Neural cell (in vitro differentiated cells): ENCODE results near the gene LMAN2. TPM values are rescaled to one million over a fixed set of nuclear protein-coding genes. Genes with fewer than 3 reads are reported as not detected.

Source experiments
- H2AFZ ChIP-seq: fragments of 200-600, 300-800 bp; sonication (generic), shearing (Covaris generic); 2 replicates; pipeline ENCODE4 v1.6.0; 2014; ENCODE audit warnings: low read depth, mild to moderate bottlenecking, antibody characterized with exemption, low read length, moderate library complexity
- H3F3A ChIP-seq: fragments of 200-600 bp; shearing (Covaris generic); 2 replicates; pipeline ENCODE4 v1.6.1; 2016; ENCODE audit warnings: mild to moderate bottlenecking, moderate library complexity, mixed read lengths, antibody characterized with exemption, low read length; ENCODE audit not compliant: insufficient read depth, poor library complexity, severe bottlenecking
- H3K27ac ChIP-seq: fragments of 200-600, 300-800 bp; sonication (generic), shearing (Covaris generic); 2 replicates; pipeline ENCODE4 v1.5.1; 2014; ENCODE audit warnings: mild to moderate bottlenecking, low read length, moderate library complexity
- H3K27me3 ChIP-seq: fragments of 300-800, 200-600 bp; sonication (generic), shearing (Covaris generic); 2 replicates; pipeline ENCODE4 v1.6.0; 2014; ENCODE audit warnings: mild to moderate bottlenecking, low read depth, low read length, moderate library complexity; ENCODE audit not compliant: insufficient read depth
- H3K36me3 ChIP-seq: fragments of 300-800, 200-600 bp; sonication (generic), shearing (Covaris generic); 2 replicates; pipeline ENCODE4 v1.5.1; 2014; ENCODE audit warnings: mild to moderate bottlenecking, antibody characterized with exemption, low read length, moderate library complexity; ENCODE audit not compliant: insufficient read depth
- H3K4me2 ChIP-seq: fragments of 300-800, 200-600 bp; sonication (generic), shearing (Covaris generic); 2 replicates; pipeline ENCODE4 v1.6.0; 2014; ENCODE audit warnings: mild to moderate bottlenecking, low read length
- H3K4me3 ChIP-seq: fragments of 300-800, 200-600 bp; sonication (generic), shearing (Covaris generic); 2 replicates; pipeline ENCODE4 v1.5.1; 2014; ENCODE audit warnings: mild to moderate bottlenecking, low read length, moderate library complexity
- H3K79me2 ChIP-seq: fragments of 200-600 bp; shearing (Covaris generic); replicated peaks from 2 replicates; pipeline ENCODE4 v1.6.0; 2014; ENCODE audit warnings: mild to moderate bottlenecking, low read length, moderate library complexity; ENCODE audit not compliant: insufficient read depth
- H3K9ac ChIP-seq: fragments of 300-800, 200-600 bp; sonication (generic), shearing (Covaris generic); 2 replicates; pipeline ENCODE4 v1.6.1; 2016; ENCODE audit warnings: mild to moderate bottlenecking, low read length, mixed read lengths
- H3K9me2 ChIP-seq: fragments of 200-600 bp; shearing (Covaris generic); 2 replicates; pipeline ENCODE4 v1.6.1; 2016; ENCODE audit warnings: mild to moderate bottlenecking, low read length, mixed read lengths; ENCODE audit not compliant: insufficient read depth
- H3K9me3 ChIP-seq: fragments of 200-600, 300-800 bp; sonication (generic), shearing (Covaris generic); 2 replicates; pipeline ENCODE4 v1.6.1; 2016; ENCODE audit warnings: mild to moderate bottlenecking, mixed run types, low read length, moderate library complexity, mixed read lengths
- H4K20me1 ChIP-seq: fragments of 200-600 bp; shearing (Covaris generic); 2 replicates; pipeline ENCODE4 v1.6.1; 2016; ENCODE audit warnings: mild to moderate bottlenecking, mixed run types; ENCODE audit not compliant: insufficient read depth
- CTCF ChIP-seq: fragments of 450-650 bp; IDR thresholded peaks from 2 replicates; pipeline ENCODE4 v1.5.1; 2014; ENCODE audit warnings: antibody characterized with exemption, mild to moderate bottlenecking, moderate library complexity; ENCODE audit not compliant: poor library complexity, severe bottlenecking
- EP300 ChIP-seq: fragments of 450-650 bp; conservative IDR thresholded peaks from 2 replicates; pipeline ENCODE4 v1.6.1; 2014; ENCODE audit warnings: antibody characterized with exemption, mild to moderate bottlenecking, moderate library complexity; ENCODE audit not compliant: poor library complexity, severe bottlenecking
- EZH2 ChIP-seq: fragments of 200-600, 300-800 bp; shearing (Covaris generic), sonication (generic); IDR thresholded peaks from 2 replicates; pipeline ENCODE4 v1.6.1; 2014; ENCODE audit warnings: antibody characterized with exemption, low read length, borderline replicate concordance, mild to moderate bottlenecking; ENCODE audit not compliant: insufficient read depth, poor library complexity, severe bottlenecking
- MXI1 ChIP-seq: fragments of 450-650 bp; conservative IDR thresholded peaks from 2 replicates; pipeline ENCODE4 v1.6.1; 2014; ENCODE audit warnings: antibody characterized with exemption, mild to moderate bottlenecking; ENCODE audit not compliant: poor library complexity, severe bottlenecking
- POLR2AphosphoS5 ChIP-seq: IDR thresholded peaks from 2 replicates; pipeline ENCODE4 v1.6.1; 2012
- RAD21 ChIP-seq: fragments of 450-650 bp; conservative IDR thresholded peaks from 2 replicates; pipeline ENCODE4 v1.6.1; 2014; ENCODE audit warnings: antibody characterized with exemption, mild to moderate bottlenecking, moderate library complexity
- REST ChIP-seq: IDR thresholded peaks from 2 replicates; pipeline ENCODE4 v1.6.1; 2012; ENCODE audit warnings: borderline replicate concordance
- SMC3 ChIP-seq: fragments of 450-650 bp; conservative IDR thresholded peaks from 2 replicates; pipeline ENCODE4 v1.6.1; 2014; ENCODE audit warnings: antibody characterized with exemption, mild to moderate bottlenecking, moderate library complexity; ENCODE audit not compliant: poor library complexity
- TAF1 ChIP-seq: IDR thresholded peaks from 2 replicates; pipeline ENCODE4 v1.6.1; 2012; ENCODE audit warnings: low read depth
- polyA plus RNA-seq: library from polyadenylated mRNA; depleted of rRNA; stranded (reverse); fragments of >200 nt; gene quantifications from 2 replicates; pipeline ENCODE4 v1.2.3, GENCODE V29; 2014

The LMAN2 gene
- polyA plus RNA-seq, 1 donor from 2014 or later: 155 TPM

GRCh38 chr5:177364159-177364962 is 12.9 kb upstream of the LMAN2 start:
- peaks cover 8% of the 10 kb centered on the region for H3K27me3 ChIP-seq
- no peaks in the 10 kb centered on the region for H4K20me1 ChIP-seq
- H3K36me3 ChIP-seq: no peaks in the 10 kb centered on the region
- no peaks in the 10 kb centered on the region for H3K9me3 ChIP-seq
- no peak overlapping the region for H3K27ac ChIP-seq
- no peaks in the 10 kb centered on the region for H3K9me2 ChIP-seq
- H3K4me3 ChIP-seq: no peak overlapping the region
- TF ChIP-seq MXI1 (no peak), RAD21 (no peak), EZH2 (no peak), SMC3 (no peak), TAF1 (no peak), REST (no peak), POLR2AphosphoS5 (no peak), EP300 (no peak), CTCF (no peak)
- H3F3A ChIP-seq: no peaks in the 10 kb centered on the region
- no peaks in the 10 kb centered on the region for H3K79me2 ChIP-seq
- H3K4me2 ChIP-seq: no peak overlapping the region
- no peak overlapping the region for H3K9ac ChIP-seq
- no peak overlapping the region for H2AFZ ChIP-seq

- peak overlapping the region; percentile 49 for H3K4me3 ChIP-seq
- H3K9ac ChIP-seq: no peak overlapping the region
- no peaks in the 10 kb centered on the region for H3K79me2 ChIP-seq
- H3K9me3 ChIP-seq: no peaks in the 10 kb centered on the region
- peaks cover 8% of the 10 kb centered on the region for H3K27me3 ChIP-seq
- H3K9me2 ChIP-seq: no peaks in the 10 kb centered on the region
- H3K36me3 ChIP-seq: no peaks in the 10 kb centered on the region
- no peaks in the 10 kb centered on the region for H3F3A ChIP-seq
- H3K4me2 ChIP-seq: no peak overlapping the region
- TF ChIP-seq EP300: no peak
- H4K20me1 ChIP-seq: no peaks in the 10 kb centered on the region
- H2AFZ ChIP-seq: no peak overlapping the region
- no peak overlapping the region for H3K27ac ChIP-seq
These were observed 12.1 kb upstream of the LMAN2 start for GRCh38 chr5:177363565-177363964.
